HG03354 (cell line): Measurements from ENCODE around the gene FIGLA.

ENCODE experiments used
- ATAC-seq: cut with Tn5 transposase; IDR thresholded peaks from one replicate; pipeline ENCODE4 v1.9.1; 2021; ENCODE audit warnings: mild to moderate bottlenecking; ENCODE audit not compliant: unreplicated experiment, poor library complexity, severe bottlenecking

Gene FIGLA

DNA sequence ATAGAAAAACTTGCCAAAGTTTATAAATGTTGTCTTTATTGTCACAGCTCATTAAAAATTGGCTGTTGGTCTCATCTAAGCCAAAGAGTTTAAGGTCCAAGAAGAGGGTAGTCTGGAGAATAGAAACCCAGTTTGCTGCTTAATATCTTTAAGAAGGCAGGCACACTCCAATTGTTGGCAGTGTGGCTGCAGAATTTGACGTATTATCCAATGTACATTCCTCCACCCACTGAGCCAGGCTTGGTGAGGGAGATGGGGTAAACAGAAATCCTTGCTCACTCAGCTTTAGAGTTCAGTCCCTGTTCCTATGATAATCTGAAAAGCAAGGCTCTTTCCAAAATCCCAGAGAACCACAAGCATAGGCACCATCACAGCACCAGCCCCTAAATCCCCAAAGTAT is 11.8 kb downstream of the FIGLA start:
- no peak for ATAC-seq

DNA sequence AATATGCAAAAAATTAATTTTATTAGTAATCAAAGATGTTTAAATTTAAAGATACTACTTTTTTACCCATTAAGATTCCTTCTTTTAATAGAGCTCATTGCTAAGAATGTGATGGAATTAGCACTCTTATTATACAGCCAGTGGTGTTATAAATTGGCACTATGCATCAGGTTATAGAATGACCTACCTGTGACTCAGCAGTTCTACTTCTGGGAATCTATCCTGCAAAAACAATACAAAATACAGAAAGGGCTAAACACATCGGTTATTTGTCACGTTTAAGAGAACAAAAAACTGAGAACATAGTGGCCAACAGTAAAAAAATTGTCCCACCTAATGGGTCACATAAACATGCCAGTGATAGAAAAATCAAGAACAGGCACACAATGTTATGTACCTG is 13.0 kb downstream of the FIGLA start:
- no peak for ATAC-seq

DNA sequence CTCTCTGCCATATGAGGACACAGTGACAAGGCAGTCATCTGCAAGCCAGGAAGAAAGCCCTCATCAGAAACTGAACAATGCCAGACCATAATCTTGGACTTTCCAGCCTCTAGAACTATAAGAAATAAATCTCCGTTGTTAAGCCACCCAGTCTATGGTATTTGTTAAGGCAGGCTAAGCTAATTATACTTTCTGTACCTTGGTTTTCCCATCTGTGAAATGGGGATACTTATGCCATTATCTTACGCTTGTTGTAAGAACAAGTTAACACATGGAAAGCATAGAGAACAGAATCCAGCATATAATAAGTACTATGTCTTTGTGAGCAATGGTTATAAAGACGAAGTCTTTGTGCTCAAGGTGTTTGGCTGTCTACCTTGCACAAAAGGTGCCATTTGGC is 14.2 kb downstream of the FIGLA start:
- no peak for ATAC-seq

DNA sequence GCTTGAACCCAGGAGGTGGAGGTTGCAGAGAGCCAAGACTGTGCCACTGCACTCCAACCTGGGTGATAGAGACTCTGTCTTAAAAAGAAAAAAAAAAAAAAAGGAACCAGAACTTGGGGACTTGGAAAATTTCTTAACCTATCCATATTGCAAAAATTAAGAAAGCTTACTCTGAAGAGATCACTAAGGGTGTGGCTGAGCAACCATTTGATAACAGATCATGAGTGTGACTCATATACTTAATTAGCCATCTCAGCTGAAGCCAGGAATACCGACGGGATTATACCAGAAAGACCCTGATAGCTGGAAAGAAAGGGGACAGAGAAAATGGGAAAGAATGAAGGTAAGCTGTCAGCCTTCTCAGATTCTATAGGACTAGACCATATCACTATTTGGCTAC is 15.3 kb downstream of the FIGLA start:
- no peak for ATAC-seq

DNA sequence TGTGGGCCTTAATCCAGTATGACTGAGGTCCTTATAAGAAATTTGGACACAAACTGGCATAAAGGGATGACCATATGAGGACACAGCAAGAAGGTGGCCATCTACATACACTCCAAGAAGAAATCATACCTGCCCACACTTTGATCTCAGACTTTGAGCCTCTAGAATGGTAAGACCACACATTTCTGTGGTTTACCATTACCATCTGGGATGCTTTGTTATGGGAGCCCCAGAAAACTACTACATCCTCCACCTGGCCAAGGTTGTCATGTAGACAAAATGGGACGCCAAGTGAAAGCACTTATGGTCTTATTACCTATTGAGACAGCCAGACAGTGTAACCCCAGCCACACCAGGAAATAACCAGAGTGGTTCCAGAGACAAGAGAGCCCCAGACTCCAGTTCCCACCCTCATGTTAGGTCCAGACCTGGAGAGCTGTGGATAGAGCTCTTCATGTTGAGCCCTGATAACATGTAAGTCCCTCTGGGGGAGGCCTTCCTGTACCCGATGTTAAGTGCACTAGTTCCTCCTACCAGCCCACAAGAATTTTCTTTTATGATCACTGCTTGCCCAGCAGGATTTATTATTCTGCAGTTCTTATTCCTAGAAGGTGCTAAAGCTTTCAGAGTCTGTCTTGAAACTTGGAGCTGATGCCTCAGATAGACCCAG is 17.8 kb downstream of the FIGLA start:
- no peak for ATAC-seq

DNA sequence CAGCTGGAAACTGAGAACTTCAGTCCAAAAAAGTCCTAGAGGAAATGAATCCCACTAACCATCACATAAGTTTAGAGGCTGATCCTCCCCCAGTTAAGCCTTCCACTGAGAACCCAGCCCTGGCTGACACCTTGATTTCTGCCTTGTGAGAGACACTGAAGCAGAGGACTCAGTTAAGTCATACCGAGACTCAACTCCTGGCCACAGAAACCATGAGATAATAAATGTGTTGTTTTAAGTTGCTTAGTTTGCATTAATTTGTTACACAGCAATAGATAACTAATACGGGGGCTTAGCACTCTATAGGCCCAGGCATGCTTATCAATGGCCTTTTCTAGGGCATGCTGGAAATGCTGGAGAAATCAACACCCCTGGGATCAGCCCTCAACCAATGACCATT is 19.0 kb downstream of the FIGLA start:
- ATAC-seq, result peak; percentile 80

DNA sequence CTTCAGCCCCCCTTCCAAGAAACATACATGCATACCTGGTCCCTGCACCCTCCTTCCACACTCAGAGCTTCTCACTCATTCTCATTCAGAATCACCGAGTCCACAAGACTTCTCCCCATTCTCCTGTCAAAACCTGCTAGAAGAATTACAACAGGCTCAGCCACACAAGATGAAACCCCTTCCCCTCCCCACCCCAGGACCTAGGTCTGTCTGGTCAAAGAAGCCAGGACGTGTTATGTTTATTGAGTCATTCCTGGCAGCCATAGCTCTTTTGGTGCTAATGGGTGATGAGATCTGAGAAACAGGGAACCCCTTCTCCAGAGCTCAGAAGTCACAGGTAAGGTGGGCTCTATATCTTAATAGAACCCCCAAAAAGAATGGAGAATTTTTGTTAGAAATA is 21.0 kb downstream of the FIGLA start:
- no peak for ATAC-seq

DNA sequence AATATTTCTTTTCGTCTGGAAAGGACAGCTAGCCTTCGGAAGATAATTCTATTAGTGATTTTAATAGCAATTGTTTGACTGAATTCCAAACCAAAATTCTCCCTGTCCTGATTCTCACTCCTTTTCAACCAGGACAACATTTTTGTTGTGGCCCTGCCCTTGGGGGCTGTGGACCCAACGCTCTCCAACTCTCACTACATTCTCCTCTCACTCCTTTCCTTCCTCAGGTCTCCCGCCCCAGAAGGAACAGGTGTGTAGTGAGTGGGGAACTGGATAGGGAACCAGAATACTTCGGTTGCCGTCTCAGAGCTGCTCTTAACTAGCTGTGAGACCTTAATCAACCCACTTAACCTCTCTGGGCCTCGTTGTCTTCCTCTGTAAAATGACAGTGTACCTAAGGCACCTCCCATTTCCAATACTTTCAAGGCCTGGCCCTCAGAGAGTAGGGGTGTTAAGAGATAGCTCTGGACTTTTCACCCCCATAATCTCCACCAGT is 21.8 kb downstream of the FIGLA start:
- ATAC-seq, result no peak

DNA sequence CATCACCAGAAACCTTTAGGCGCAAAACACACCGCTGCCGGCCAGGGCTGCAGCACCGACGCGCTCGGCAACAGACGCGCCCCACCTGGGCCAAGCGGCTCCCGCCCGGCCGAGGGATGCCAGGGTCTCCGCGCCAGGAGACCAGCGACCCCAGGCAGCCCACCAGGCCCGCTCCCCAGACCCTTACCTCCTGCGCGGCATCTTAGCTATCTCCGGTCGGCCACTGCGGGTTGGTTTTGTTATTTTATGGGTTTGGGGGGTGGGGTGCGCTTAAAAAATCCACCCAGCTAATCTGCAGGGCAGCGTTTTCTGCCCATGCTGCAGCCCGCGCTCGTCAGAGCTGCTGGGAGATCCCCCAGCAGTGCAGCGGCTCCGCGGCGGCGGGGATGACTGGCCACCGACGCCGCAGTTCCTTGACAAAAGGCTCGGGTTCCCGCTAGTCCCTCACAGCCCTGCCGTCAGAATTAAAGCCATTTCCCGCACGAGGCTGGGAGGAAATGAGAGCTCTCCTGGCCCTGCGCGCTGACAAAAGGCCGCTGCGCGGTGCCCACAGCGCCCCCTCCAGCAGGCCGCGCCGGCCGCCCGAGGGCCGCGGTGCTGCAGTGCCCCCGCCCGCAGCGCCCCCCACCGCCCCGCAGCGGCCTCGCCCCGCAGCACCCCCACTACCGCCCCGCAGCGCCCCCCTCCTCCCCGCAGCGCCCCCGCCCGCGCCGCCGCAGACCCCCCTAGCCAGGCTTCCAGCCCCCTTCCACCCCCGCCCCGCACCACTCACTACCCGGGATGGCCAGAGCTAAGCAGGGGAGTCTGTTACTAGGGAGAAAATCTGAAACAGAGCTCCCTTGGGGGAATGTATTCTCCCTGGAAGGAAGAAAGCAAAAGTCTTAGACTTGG is 22.5 kb downstream of the FIGLA start, which contains the start of gene ADD2:
Gene ADD2, minus strand, starts transcription at position 502 of the 891 bp plus-strand sequence. CDS start 61,792 bp downstream, outside the sequence.
- peak; percentile 38 for ATAC-seq

DNA sequence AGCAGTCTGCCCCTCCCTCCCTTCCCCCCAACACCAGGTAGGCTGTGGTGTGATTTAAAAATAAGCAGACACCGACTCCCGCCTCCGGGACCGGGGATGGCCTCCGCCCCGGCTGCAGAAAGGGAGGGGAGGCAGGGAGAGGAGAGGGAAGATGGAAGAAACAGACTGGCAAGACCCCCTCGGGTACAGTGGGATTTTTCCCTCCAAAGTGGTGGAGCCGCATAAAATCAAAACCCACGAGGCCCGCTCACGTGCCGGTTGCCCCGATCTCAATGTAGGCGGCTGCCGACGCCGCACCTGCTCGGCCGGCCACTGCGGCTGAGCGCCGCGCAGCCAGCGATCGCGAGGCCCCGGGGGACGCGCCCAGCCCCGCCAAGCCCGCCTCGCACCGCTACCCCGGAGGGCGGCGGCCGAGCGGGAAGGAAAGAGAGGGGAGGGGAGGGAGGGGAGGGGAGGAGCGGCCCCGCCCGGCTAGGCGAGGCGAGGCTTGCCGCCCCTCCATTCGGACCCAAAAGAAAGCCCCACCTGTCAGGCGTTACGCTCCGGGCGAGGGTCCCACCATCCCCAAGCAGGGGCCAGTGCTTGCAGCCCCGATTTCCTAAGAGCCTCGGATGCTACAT is 23.3 kb downstream of the FIGLA start:
- peak; percentile 30 for ATAC-seq

DNA sequence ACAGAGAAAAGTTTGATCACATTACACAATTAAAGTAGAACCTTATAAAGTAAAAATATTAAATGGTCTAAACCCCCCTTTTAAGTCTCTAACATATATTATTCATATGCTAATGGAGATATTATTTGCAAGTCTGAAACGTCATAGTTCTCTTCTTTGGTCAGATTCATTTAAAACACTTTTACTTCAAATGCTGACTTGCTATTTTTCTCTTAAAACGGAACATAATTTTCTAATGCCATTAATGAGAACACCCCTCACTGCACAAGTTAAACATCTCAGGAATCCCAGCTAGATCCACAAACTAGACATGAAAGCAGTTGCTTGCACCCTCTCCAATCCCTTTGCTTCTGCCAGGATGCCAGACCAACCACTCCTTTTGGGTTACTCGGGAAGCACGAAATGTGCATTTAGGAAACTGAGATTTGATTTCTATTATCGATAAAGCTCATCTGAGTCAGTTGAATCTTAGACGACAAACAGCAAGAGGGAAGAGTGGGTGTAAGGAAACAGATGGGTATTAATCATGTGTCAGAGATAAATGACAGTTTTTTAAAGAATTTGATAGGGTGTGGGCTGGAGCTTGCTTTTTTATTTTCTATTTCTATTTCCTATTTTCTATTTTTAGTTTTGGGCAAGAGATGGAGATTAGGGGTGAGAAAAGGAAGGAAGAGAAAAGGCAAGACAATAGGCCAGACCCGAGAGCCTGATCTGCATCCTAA is 23.9 kb downstream of the FIGLA start:
- no peak for ATAC-seq

DNA sequence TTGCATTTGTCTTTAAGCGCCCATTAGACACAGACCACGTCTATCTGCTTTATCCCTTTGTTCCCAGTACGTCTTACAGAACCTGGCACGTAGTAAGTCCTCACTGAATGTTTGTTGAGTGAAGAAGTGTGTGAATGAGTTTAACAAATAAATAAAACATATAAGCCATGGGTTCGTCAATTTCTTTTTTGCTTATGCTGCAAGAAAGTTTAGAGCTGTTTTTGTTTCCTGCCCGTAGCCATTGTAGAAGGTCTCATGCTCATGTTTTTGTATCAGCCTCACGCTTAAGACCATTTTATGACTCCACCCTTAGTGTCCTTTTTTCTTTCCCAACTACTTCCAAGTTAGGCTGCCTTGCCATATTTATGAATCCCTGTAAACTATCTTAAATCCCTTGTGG is 24.9 kb downstream of the FIGLA start:
- ATAC-seq, result no peak

DNA sequence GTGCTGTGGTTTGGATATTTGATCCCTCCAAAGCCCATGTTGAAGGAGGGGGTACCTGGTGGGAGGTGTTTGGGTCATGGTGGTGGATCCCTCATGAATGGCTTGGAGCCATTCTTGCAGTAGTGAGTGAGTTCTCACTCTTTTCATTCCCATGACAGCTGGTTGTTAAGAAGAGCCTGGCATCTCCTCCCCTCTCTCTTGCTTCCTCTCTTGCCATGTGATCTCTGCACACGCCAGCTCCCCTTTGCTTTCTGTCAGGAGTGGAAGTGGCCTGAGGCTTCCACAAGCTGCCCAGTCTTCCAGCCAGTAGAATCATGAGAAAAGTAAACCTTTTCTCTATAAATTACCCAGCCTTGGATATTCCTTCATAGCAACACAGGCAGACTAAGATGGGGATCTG is 31.0 kb downstream of the FIGLA start:
- no peak for ATAC-seq

DNA sequence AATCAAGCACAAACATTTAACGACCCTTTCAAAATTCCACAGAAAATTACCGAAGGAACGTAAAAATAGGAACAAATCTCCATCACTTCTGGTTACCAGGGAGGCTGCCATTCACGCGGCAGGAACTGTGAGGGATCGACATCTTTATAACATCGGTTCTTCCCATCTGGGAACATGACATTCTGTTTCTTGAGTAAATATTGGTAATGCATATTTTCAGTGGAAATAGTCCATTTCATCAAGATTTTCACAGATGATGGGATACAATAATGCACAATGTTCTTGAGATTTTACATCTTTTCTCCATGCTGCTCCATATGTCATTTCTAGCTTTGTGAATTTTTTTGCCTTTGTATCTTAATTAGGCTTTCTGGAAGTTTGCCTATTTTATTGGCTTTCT is 32.5 kb downstream of the FIGLA start:
- ATAC-seq, result no peak

DNA sequence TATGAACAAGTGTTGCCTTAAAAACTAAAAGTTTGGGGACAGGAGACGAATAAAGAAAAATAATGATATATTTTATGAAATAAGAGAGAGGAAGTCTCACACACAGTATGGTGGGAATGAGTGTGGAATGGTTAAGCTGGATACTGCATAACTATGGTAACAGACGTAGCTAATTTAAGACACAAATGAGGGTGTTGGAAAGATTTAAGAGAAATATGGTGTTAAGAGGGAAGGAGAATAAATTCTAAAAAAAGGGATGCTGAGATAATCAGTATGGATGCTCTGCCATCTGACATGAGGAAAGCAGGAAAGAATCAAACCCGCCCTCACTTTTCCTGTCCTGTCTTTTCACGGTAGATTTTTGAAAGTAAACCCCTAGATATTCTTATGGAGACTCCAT is 33.1 kb downstream of the FIGLA start:
- ATAC-seq, result no peak

DNA sequence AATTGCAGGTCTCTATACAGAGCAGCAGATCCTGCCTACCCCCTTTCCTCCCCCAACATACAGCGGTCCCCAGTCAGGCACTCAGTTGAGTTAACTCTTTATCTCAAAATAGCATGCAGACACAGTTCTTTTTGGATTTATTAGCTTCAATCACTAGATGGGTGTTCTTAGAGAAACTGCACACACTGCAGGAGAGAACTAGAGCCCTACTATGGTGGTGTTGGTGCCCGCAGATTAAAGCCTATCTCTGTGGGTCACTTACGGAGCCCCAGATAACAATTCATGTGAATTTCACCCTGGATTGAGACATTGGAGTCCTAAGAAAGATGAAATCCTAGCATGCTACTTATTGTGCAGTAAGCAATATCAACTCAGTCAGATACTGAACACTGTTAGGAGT is 34.3 kb downstream of the FIGLA start:
- ATAC-seq, result no peak

DNA sequence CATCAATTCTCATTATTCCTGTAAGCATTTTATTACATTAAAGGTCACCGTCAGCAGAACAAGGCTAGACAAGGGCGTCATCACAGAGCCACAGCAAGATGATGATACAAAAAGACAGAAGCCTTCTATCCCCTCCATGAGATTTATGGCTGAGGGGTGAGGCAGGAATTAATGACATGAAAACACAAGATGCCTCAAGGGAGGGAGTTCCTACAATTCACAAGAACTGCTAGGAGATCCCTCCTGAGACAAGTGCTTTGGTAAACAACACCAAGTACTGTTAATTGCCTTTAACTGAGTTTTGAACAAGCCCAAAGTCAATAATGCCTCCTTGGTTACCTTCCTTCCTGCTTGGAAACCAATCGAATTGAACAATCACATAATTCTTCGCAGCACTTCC is 36.5 kb downstream of the FIGLA start:
- no peak for ATAC-seq

DNA sequence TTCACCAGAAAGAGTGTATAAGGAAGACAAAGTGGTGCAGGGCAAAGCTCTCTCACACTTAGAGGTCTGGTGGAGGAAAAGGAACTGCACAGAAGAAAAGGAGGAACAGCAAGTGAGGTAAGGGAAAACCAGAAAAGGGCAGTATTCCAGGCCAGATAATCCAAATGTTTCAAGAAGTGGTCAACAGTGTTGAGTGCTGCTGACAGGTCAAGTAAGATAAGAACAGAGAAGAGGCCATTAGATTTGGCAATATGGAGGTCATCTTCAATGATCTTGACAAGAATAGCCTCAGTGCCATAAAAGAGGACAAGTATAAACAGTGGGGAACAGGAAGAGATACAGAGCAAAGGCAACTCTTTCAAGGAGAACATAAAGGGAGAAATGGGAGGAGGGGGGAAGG is 37.4 kb downstream of the FIGLA start:
- ATAC-seq, result no peak

DNA sequence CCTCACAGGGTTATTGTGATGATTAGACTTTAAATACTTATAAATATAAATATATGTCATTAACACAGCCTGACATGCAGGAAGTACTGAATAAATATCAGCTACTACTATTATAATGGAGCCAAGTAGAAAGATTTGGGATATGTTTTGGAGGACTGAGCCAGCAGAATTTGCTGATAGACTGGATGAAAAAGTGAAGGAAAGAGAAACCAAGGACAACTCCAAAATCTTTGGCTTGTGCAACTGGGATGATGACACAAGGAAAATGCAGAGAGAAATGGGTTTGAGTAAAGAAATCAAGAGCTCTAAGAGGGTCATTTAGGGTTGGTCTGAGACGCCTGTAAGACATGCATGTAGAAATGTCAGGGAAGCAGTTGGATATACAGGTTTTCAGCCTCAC is 38.0 kb downstream of the FIGLA start:
- no peak for ATAC-seq

DNA sequence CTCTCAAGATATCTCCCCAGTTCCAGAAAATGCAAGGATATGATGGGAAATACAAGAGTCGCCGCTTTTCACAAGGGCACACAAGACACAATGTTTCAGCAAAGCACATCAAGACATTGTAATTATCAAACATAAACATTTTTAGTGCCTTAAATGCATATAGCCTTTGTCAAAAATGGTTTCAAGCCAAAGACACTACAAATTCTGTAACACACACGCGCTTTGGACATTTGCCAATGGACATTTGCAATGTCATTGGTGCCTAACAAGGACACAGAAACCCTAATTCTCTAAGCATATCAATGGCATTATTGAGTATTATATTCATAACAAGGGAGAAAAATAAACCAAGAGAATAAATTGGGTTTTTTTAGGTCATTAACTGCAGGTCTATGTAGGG is 38.6 kb downstream of the FIGLA start:
- ATAC-seq, result no peak
